B cell (primary cell): ENCODE results near the gene BBX. TPM values are rescaled to one million over a fixed set of nuclear protein-coding genes. Genes with fewer than 3 reads are reported as not detected.

ENCODE experiments used
- ATAC-seq: fragments of 200-7000 bp; cut with Tn5 transposase; one replicate; pipeline ENCODE4 v1.10.0; 2021; ENCODE audit warnings: low read depth, mild to moderate bottlenecking, moderate number of reproducible peaks, moderate library complexity
- CTCF ChIA-PET: fragments of 350-600 bp; sonication (Branson Sonifier 250); formaldehyde crosslinking; loops from one replicate; lab custom pipeline; 2021; ENCODE audit warnings: antibody characterized with exemption, inconsistent platforms; lab: Charles Lee
- POLR2A ChIA-PET: fragments of 350-600 bp; sonication (Branson Sonifier 250); formaldehyde crosslinking; loops from one replicate; lab custom pipeline; 2021; ENCODE audit warnings: antibody characterized with exemption; lab: Charles Lee
- DNase-seq: peaks from one replicate; pipeline ENCODE4 v3.0.0; 2013
- H2AFZ ChIP-seq: 2 replicates; pipeline ENCODE4 v1.6.1; 2012; ENCODE audit warnings: mild to moderate bottlenecking, low read depth, low read length; ENCODE audit not compliant: insufficient read depth, poor library complexity, severe bottlenecking
- H3K27ac ChIP-seq, 2 donors: 1 replicate in 1 of 2; 2 replicates in 1 of 2; pipeline ENCODE4 v1.5.1; 2012 to 2013; ENCODE audit warnings: low read length in 2 of 2, mild to moderate bottlenecking in 2 of 2, moderate library complexity in 1 of 2
- H3K27me3 ChIP-seq, 4 experiments: fragments of 200-600 bp in 1 of 4; sonication (generic) in 1 of 4; replicated peaks in 1 of 4; 1 replicate in 2 of 4; 2 replicates in 2 of 4; pipeline versions ENCODE4 v1.6.1 to v1.7.0; 2013 to 2016; ENCODE audit warnings: low read length in 3 of 4, mild to moderate bottlenecking in 2 of 4, mixed read lengths in 1 of 4, moderate library complexity in 1 of 4; ENCODE audit not compliant: insufficient read depth in 4 of 4, control insufficient read depth in 3 of 4; ENCODE audit errors: control extremely low read depth in 1 of 4
- H3K36me3 ChIP-seq, 2 experiments: replicated peaks in 1 of 2; 1 replicate in 1 of 2; 2 replicates in 1 of 2; pipeline versions ENCODE4 v1.6.1 to v1.7.1; 2013; ENCODE audit warnings: low read length in 1 of 2; ENCODE audit not compliant: insufficient read depth in 2 of 2, control insufficient read depth in 1 of 2; ENCODE audit errors: control extremely low read depth in 1 of 2, extremely low read depth in 1 of 2
- H3K4me1 ChIP-seq, 2 donors: fragments of 200-600 bp in 1 of 2; sonication (generic) in 1 of 2; 1 replicate in 1 of 2; 2 replicates in 1 of 2; pipeline versions ENCODE4 v1.5.1 to v1.6.1; 2013 to 2017; ENCODE audit warnings: low read length in 2 of 2; ENCODE audit not compliant: control insufficient read depth in 2 of 2, insufficient read depth in 2 of 2
- H3K4me2 ChIP-seq: replicated peaks from 2 replicates; pipeline ENCODE3; 2012; ENCODE audit warnings: mild to moderate bottlenecking, low read depth, low read length; ENCODE audit not compliant: poor library complexity, severe bottlenecking
- H3K4me3 ChIP-seq, 5 experiments: fragments of 200-600 bp in 1 of 5; sonication (generic) in 1 of 5; 1 replicate in 3 of 5; 2 replicates in 2 of 5; pipeline versions ENCODE4 v1.5.1 to v1.7.0; 2011 to 2016; ENCODE audit warnings: low read length in 4 of 5, mild to moderate bottlenecking in 4 of 5, low read depth in 2 of 5, control low read depth in 1 of 5, moderate library complexity in 1 of 5; ENCODE audit not compliant: insufficient read depth in 1 of 5; ENCODE audit errors: control extremely low read depth in 1 of 5, extremely low read depth in 1 of 5
- H3K79me2 ChIP-seq: fragments of 200-600 bp; sonication (generic); one replicate; pipeline ENCODE4 v1.6.0; 2016; ENCODE audit warnings: low read length; ENCODE audit not compliant: control insufficient read depth, insufficient read depth
- H3K9ac ChIP-seq: fragments of 200-600 bp; sonication (generic); 2 replicates; pipeline ENCODE4 v1.6.1; 2017; ENCODE audit warnings: mild to moderate bottlenecking, low read length, moderate library complexity
- H3K9me3 ChIP-seq, 3 donors: one replicate each; pipeline versions ENCODE4 v1.6.1 to v1.7.1; 2013; ENCODE audit warnings: low read length in 2 of 3; ENCODE audit not compliant: control insufficient read depth in 2 of 3, insufficient read depth in 1 of 3; ENCODE audit errors: control extremely low read depth in 1 of 3
- H4K20me1 ChIP-seq: 2 replicates; pipeline ENCODE4 v1.6.0; 2012; ENCODE audit warnings: mild to moderate bottlenecking, low read length; ENCODE audit not compliant: insufficient read depth, control insufficient read depth, poor library complexity, severe bottlenecking
- H3K27ac Mint-ChIP-seq: one replicate; pipeline ENCODE4 v1.8.0; 2021; ENCODE audit warnings: mixed read lengths
- H3K27me3 Mint-ChIP-seq: one replicate; pipeline ENCODE4 v1.8.0; 2021; ENCODE audit warnings: mixed read lengths
- H3K4me1 Mint-ChIP-seq: one replicate; pipeline ENCODE4 v1.8.0; 2021; ENCODE audit warnings: mixed read lengths
- H3K4me3 Mint-ChIP-seq: one replicate; pipeline ENCODE4 v1.8.0; 2021; ENCODE audit warnings: mixed read lengths
- H3K9me3 Mint-ChIP-seq: one replicate; pipeline ENCODE4 v1.8.0; 2022; ENCODE audit warnings: mixed read lengths; ENCODE audit not compliant: insufficient read depth
- CTCF ChIP-seq: fragments of 200-600 bp; IDR thresholded peaks from one replicate; pipeline ENCODE4 v1.8.0; 2022; ENCODE audit warnings: antibody characterized with exemption, mild to moderate bottlenecking
- EZH2 ChIP-seq: IDR thresholded peaks from 2 replicates; pipeline ENCODE4 v1.6.1; 2012; ENCODE audit warnings: borderline replicate concordance, low read depth, mild to moderate bottlenecking, moderate library complexity, low read length; ENCODE audit not compliant: insufficient read depth, poor library complexity, severe bottlenecking
- WGBS: methylation state at CpG from one replicate; pipeline ENCODE4 v1.1.5; 2013; ENCODE audit warnings: missing lambda C conversion rate; ENCODE audit not compliant: insufficient coverage; 5-methylcytosine and 5-hydroxymethylcytosine counted together
- intact Hi-C: fragments of 100-400 bp; cut with micrococcal nuclease; formaldehyde crosslinking; loops from one replicate; pipeline ENCODE4 v1.10.0; 2022
- polyA plus RNA-seq: library from polyadenylated mRNA; depleted of rRNA; stranded (reverse); fragments of >200 nt; gene quantifications from 2 replicates; pipeline ENCODE4 v1.2.3, GENCODE V29; 2012
- total RNA-seq, 2 donors: library from RNA; stranded (reverse); fragments of 120-200 nt in 1 of 2; gene quantifications; 1 replicate in 1 of 2; 2 replicates in 1 of 2; pipeline versions ENCODE4 v1.2.3 to v1.2.4, GENCODE V29; 2013 to 2022

The BBX gene
- total and polyA plus RNA-seq, 2 donors (not counting 1 experiment from before 2014, with no cell fraction given), result 27.8 to 133 TPM

GRCh38 chr3:107493134-107493533, 29.6 kb upstream of the BBX start:
- no peaks in the 10 kb centered on the region for H3K36me3 ChIP-seq
- DNase-seq (no peak), ATAC-seq (no peak)
- CTCF ChIA-PET, result no interaction called here
- Mint-ChIP-seq H3K27ac (no peak overlapping the region), H3K9me3 (no peaks in the 10 kb centered on the region), H3K4me1 (peaks cover 2% of the 10 kb centered on the region), H3K27me3 (peaks cover 8% of the 10 kb centered on the region), H3K4me3 (no peak overlapping the region)
- H3K27me3 ChIP-seq, result peaks cover 0 to 3% (median 3%) of the 10 kb centered on the region in 4 experiments
- intact Hi-C loops, result no loop called here
- H3K9me3 ChIP-seq, result no peaks in the 10 kb centered on the region
- no peak overlapping the region for H3K9ac ChIP-seq
- no peaks in the 10 kb centered on the region for H4K20me1 ChIP-seq
- H3K79me2 ChIP-seq, result no peaks in the 10 kb centered on the region
- TF ChIP-seq EZH2, result no peak
- TF ChIP-seq CTCF, result no peak
- H3K27ac ChIP-seq, result no peak overlapping the region
- 100% methylated on average over 1 of the region's 1 CpG for WGBS
- H2AFZ ChIP-seq, result no peak overlapping the region
- no peak overlapping the region for H3K4me3 ChIP-seq
- no peak overlapping the region for H3K4me2 ChIP-seq
- POLR2A ChIA-PET, result no interaction called here
- H3K4me1 ChIP-seq, result no peaks in the 10 kb centered on the region

GRCh38 chr3:107496855-107497254, 25.9 kb upstream of the BBX start:
- Mint-ChIP-seq H3K9me3 (no peaks in the 10 kb centered on the region), H3K4me3 (no peak overlapping the region), H3K27ac (no peak overlapping the region), H3K27me3 (peaks cover 8% of the 10 kb centered on the region), H3K4me1 (peaks cover 2% of the 10 kb centered on the region)
- Histone ChIP-seq H3K36me3 (no peaks in the 10 kb centered on the region), H3K79me2 (no peaks in the 10 kb centered on the region), H3K4me2 (no peak overlapping the region), H3K4me1 (no peaks in the 10 kb centered on the region), H3K4me3 (no peak overlapping the region), H3K27me3 (peaks cover 0 to 3% (median 3%) of the 10 kb centered on the region in 4 experiments), H3K27ac (no peak overlapping the region), H3K9ac (no peak overlapping the region), H4K20me1 (no peaks in the 10 kb centered on the region), H3K9me3 (no peaks in the 10 kb centered on the region), H2AFZ (no peak overlapping the region)
- 100% methylated on average over 2 of the region's 3 CpGs for WGBS
- TF ChIP-seq CTCF (no peak), EZH2 (no peak)
- ChIA-PET CTCF (interaction anchor here (1.2 kb wide), 1 partner anchor 67 kb away, joined by 3 read pairs; no protein-coding TSS in a partner anchor), POLR2A (no interaction called here)
- ATAC-seq, result no peak
- intact Hi-C loops, result no loop called here
- DNase-seq, result no peak
